CD4-positive, alpha-beta T cell treated with Interferon alpha-2 for 1 hour (primary cell): ENCODE results near the gene C19orf38.
"Not testable (repeated sequence)": the region's sequence is repeated elsewhere in the genome, so short reads cannot be mapped to it uniquely, and the experiment has no call there.

Source experiments
- DNase-seq, 2 donors: peaks; one replicate each; pipeline ENCODE4 v3.0.0-alpha.2; 2020 to 2022

Gene C19orf38

DNA sequence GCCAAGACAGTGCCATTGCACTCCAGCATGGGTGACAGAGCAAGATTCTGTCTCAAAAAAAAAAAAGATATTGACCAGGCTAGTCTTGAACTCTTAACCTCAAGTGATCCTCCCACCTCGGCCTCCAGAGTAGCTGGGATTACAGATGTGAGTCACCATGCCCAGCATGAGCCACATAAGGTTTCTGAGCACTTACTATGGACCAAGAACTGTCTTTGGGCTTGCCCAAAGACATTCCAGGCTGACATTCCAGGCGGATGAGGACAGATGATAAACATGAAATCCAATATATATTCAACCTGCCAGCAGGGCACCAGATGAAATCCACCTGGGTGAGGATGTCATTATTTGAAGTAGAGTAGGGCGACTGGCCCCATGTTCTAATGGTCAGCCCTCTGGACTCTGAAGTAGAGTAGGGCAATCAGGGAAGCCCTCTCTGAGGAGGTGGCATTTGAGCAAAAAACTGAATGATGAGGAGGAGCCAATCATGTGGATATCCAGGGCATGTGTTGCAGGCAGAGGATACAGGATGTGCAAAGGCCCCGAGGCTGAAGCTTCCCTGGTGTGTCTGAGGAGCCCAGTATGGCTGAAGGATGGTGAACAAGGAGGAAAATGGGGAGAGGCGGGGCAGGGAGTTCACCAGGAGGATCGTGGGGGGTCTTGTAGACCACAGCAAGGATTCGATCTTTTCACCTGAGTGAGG is 4.0 kb downstream of the C19orf38 start:
- no peak for DNase-seq

DNA sequence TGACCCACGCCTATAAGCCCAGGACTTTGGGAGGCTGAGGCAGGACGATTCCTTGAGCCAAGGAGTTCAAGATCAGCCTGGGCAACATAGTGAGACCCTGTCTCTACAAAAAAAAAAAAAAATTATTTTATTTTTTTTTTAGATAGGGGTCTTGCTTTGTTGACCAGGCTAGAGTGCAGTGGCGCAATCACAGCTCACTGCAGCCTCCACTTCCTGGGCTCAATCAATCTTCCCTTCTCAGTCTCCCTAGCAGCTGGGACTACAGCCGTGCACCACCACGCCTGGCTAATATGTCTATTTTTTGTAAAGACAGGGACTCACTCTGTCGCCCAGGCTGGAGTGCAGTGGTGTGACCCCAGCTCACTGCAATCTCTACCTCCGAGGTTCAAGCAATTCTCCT is 4.7 kb downstream of the C19orf38 start:
- DNase-seq: no peak

DNA sequence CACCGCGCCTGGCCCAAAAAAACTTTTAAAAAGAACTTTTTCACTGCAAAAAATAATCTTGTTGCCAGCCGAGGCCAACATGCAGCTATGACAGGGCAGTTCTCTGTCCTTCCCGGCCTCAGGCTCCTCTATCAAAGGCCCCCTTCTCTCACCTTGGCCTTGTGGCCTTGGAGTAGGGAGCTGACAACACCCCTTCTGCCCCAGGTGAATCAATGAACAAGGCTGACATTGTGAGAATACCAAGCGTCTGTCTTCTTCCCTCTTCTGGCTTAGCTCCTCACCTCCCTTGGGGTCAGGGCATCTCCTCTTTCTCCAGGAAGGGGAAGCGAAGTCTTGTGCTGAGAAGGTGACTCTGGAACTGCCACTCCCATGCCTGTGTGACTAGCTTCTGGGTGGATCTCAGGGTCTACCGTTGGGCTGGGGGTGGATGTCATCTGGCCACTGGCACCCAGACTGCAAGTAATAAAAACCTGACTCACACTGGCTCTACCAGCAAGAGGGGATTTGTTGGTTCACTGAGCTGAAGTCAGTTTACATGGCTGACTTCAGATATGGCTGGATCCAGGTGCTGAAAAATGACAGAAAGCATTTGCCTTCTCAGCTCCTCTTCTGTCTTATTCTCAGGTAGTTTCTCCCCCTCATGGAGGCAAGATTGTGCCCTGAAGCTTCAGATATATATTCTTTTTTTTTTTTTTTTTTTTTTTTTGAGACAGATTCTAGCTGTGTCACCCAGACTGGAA is 6.3 kb downstream of the C19orf38 start:
- no peak for DNase-seq

DNA sequence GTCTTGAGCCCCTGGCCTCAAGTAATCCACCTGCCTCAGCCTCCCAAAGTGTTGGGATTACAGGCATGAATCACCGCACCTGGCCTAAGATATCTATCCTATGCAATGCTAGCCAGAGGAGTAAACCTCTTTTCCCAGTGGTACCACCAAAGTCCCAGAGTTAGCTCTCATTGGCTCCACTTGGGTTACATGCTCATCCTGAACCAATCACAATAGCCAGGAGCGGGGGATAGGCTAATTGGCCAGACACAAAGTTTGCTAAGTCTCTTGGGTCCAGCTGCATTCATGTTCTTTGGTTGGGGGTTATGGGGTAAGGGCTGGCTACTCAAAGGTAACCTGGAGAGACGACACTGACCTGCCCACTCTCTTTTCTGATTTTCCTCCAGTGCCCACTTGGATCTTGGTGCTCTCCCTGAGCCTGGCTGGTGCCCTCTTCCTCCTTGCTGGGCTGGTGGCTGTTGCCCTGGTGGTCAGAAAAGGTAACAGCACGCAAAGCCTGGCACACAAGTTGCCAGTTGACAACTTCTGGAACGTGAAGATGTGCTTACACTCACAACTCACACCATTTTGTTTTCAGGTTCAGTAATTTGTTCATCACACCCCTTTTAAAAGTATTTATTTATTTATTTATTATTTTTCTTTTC is 7.8 kb downstream of the C19orf38 start:
- peak in 1 of 2 donors; percentile 45 for DNase-seq

DNA sequence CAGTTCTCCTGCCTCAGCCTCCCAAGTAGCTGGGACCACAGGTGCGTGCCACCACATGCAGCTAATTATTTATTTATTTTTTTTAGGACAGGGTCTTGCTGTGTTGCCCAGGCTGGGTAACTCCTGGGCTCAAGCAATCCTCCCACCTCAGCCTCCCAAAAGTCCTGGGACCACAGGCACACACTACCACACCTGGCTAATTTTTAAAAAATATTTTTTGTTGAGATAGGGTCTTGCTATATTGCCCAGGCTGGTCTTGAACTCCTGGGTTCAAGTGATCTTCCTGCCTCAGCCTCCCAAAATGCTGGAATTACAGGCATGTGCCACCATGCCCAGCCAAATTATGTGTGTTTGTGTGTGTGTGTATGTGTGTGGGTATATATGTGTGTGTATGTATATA is 8.7 kb downstream of the C19orf38 start:
- DNase-seq: not testable (repeated sequence)

DNA sequence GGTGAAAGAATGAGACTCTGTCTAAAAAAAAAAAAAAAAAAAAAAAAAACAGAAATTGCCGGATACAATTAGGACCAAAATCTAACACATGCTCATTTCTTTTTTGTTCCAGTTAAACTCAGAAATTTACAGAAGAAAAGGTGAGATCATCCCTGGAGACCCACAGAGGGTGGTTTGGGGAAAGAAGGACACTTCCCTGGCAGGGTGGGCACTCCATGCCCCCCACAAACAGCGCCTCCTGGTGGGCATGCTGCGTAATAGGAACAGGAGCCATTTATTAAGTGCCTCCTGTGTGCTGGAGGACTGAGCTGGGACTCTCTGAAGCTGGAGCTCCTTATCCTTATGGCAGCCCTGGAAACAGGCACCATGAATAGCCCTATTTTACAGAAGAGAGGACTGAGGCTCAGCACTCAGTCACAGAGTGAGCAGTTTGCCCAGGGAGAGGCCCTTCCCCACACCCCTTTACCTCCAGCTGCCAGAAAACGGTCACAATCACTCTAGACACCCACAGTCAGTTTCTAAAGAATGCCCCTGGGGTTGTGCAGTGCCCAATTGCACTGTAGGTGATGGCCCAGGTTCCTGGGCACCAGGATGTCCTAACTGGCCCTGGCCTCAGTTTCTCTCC is 10.1 kb downstream of the C19orf38 start:
- DNase-seq: peak in 1 of 2 donors; percentile 29

DNA sequence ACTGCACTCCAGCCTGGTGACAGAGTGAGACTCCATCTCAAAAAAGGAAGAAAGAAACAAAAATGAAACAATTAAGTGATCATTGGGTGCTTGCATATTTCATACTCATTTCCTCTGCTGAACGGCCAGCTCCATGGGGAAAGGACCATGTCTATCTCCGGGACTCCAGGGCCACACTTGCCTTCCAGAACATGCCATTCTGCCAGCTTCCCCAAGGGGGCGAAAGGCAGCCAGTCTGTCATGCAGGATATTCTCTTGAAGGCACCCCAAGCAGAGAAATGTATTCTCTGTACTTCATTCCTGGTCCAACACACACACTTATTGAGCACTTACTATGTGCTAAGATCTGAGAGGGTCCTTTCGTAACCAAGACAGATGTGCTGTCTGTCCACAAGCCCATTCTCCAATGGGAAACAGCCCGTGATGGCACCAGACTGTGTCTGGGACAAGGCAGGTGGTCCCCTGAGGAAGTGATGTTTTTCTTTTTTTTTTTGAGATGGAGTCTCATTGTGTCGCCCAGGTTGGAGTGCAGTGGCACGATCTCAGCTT is 13.0 kb downstream of the C19orf38 start:
- peak; percentile 43 to 58 for DNase-seq

DNA sequence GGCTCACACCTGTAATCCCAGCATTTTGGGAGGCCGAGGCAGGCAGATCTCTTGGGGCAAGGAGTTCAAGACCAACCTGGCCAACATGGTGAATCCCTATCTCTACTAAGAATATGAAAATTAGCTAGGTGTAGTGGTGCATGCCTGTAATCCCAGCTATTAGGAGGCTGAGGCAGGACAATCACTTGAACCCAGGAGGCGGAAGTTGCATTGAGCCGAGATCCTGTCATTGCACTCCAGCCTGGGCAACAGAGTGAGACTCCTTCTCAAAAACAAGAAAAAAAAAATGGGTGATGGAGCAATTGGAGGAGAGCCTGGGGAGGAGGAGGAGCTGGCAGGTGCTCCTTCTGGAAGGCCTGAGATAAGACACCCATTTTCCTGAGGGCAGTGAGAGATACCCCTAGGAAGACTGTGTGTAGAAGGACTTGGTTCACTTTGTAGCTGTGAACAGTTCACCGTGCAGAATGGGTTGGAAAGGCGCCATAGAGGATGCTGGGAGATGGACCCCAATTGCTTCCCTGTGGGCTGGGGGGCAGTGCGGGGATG is 14.4 kb downstream of the C19orf38 start:
- DNase-seq: no peak

DNA sequence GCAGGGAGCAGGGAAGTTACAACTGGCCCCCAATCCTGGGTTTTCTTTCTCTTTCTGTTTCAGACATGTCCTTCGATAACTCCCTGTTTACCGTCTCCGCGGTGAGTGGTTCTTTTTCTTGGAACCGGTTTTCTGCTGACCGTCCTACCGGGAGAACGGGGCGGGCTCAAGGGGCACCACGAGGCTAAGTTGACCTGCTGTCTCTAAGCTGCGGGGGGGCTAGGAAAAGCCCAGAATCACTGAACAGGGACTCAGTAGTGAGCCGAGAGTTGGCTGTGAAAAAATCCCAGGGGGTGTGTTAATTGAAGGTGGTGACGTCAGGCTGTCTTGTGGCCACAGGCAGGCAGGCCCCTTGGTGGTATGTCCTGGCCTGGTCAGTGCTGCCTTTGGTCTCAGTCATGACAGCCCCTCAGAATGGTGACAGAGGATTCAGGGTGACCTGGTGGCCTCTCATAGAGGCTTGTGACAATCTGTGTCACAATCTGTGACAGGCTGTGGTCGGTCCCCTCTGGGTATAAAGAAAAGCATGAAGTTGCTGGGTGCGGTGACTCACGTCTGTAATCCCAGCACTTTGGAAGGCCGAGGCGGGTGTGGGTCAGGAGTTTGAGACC is 15.0 kb downstream of the C19orf38 start:
- no peak for DNase-seq

DNA sequence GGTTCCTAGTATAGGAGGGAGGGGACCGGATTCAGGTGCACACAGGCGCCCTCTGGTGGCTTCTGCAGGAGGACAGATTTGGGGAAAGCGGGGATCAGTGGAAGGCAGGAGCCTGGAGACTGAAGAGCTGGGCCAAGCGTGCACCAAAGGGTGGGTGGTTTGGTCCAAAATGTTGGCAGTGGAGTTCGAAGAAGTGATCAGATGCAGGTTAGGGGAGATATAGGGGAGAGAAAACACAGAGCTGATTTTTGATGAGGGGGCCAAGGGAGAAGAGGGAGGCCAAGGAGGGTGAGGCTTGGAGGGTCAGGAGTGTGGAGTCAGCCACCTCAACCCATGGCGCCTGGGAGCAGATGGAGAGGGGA is 16.3 kb downstream of the C19orf38 start:
- peak; percentile 76 to 84 for DNase-seq

DNA sequence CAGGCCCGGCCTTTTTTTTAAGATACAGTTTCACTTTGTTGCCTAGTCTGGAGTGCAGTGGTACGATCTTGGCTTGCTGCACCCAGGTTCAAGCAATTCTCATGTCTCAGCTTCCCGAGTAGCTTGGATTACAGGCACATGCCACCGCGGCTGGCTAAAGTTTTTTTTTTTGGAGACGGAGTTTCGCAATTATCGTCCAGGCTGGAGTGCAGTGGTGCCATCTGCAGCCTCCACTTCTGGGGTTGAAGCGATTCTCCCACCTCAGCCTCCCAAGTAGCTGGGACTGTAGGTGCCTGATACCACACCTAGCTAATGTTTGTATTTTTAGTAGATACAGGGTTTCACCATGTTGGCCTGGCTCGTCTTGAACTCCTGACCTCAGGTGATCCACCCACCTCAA is 18.3 kb downstream of the C19orf38 start:
- no peak for DNase-seq

DNA sequence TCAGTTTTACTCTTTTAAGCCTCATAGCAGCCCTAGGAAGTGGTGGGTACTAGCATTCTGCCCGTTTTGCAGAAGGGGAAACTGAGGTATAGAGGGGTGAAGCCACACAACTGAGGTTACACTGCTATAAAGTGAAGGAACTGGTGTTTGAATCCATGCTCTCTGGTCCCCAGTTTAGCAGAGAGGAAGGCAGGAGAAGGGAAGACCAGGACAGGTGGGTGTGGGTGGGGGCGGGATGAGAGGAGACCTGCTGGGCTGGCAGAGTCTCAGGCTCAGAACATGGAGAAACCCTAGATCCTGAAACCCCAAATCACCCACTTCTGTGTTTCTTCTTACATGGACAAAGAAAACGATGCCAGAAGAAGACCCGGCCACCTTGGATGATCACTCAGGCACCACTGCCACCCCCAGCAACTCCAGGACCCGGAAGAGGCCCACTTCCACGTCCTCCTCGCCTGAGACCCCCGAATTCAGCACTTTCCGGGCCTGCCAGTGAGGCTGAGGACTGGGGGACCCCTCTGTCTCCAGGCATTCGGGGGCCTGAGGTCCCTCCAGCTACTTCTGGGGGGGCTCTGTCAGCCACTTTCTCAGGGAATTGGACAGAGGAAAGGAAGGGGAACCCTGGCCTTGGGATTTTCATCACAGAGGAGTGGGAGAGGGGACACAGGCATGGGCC is 20.8 kb downstream of the C19orf38 start:
- DNase-seq: no peak

DNA sequence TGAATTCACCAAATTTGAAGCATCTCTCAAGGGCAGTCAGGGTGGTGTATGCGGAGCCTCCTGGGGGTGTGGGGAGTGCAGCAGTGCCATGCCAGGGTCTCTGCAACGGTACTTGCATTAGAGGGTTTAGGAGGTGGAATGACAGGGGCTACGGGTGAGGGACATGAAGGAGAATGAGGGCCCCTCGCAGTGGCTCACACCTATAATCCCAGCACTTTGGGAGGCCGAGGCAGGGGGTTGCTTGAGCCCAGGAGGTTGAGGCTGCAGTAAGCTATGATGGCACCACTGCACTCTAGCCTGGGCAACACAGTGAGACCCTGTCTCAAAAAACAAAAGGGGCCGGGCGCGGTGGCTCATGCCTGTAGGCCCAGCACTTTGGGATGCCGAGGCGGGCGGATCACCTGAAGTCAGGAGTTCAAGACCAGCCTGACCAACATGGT is 21.7 kb downstream of the C19orf38 start:
- not testable (repeated sequence) for DNase-seq

DNA sequence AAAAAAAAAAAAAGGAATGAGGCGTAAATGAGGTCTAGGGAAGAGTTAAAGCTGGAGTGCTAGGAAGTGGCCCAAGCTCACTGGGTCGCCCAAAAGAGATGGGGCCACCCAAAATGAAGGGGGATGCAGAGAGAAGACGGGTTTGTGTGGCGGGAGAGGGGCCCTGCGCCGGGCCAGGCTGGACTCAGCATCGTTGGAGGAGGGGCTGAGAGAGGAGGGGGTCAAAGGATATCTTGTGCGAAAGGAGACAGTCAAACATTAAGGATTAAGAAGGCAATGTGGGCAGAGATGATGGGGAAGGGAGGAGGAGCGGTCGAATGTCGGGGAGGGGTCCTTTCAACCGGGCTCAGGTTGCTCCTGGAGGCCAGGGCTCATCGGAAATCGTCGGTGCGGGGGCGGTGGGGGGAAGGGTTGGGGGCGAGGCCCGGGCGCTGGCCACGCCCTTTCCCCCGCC is 22.3 kb downstream of the C19orf38 start:
- DNase-seq: no peak

DNA sequence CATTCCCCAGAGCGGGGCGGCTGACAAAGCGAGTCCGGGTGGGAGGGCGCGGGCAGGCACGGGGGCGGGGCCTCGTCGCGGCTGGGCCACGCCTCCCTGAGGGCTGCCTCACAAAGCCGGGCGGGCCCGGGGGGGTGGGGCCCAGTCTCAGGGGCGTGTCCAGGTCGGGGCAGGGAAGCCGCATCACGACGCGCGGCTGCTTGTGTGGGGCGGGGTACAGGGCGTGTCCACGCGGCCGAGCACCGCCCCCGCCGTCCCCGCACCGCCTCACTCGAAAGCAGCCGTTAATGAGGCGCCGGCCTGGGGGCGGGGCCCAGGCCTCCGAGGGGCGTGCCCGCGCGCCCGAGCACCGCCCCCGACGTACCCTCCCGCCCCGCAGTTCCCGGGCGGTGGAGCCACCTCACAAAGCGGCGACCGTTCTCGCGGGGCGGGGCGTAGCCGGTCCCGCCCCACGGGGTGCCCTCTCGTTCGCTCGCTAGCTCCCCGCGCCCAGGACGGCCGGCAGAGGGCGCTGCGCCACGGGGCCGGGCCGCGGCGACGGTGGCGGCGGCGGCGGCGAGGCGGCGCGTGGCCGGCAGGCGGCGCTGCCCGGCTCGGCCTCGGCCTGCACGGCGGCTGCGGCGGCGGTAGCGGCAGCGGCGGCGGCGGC is 22.9 kb downstream of the C19orf38 start, which contains the start of gene CARM1:
Gene CARM1, plus strand, starts transcription at position 599 of the 649 bp plus-strand sequence. CDS start 150 bp downstream, outside the sequence.
- DNase-seq: peak; percentile 99

DNA sequence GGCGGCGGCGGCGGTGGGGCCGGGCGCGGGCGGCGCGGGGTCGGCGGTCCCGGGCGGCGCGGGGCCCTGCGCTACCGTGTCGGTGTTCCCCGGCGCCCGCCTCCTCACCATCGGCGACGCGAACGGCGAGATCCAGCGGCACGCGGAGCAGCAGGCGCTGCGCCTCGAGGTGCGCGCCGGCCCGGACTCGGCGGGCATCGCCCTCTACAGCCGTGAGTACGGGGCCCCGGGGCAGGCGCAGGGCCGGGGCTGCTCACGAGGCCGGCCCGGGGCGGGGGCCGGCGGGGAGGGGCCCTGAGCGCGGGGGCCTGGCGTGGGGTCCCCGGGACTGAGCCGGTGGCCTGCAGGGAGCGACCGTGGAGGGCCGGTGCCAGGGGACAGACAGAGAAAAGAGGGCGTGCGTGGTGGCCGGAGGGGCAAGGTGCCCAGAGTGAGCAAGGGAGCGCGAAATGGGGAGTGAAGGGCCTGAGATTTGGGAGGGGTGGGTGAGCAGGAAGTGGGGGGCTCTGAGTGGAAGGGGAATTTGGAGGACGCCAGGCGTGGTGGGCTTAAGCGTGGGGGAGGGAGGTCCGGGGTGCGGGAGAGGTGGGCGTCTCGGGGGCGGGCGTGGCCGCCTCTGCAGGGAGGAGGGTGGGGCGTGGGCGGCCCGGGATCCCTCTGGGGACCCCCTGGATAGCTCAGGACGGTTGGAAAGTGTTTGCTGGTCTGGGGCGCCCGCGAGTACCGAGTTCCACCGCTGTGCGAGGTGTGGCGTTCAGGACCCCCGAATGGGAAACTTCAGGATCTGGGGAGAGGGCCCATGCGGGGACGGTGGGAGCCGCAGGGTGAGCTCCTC is 23.7 kb downstream of the C19orf38 start:
- no peak for DNase-seq

DNA sequence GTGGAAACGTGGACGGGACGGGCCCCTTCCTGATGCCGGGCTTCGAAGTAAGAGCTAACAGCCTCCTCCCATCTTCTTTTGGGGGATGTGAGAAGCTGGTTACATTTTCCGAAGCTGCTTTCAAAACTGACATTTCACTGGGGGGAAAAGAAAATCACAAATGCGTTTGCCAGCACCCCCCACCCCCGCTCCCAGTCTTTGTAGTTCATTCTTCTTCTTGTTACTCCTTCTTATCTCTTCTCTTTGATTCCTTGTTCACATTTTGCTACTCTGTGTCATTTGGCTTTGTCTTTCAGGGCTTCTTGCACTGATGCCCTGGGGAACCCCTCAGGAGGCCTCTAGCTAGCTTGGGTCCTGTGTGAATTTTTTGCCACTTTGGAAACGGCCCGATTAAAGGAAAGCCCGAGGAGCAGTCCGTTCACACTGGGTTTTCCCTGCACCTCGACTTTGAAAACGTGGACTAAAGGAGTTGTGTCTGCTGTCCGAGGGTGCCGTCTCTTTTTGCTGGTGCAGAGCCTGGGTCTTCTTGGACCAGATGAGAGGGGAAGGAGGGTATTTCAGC is 24.4 kb downstream of the C19orf38 start:
- DNase-seq: no peak

DNA sequence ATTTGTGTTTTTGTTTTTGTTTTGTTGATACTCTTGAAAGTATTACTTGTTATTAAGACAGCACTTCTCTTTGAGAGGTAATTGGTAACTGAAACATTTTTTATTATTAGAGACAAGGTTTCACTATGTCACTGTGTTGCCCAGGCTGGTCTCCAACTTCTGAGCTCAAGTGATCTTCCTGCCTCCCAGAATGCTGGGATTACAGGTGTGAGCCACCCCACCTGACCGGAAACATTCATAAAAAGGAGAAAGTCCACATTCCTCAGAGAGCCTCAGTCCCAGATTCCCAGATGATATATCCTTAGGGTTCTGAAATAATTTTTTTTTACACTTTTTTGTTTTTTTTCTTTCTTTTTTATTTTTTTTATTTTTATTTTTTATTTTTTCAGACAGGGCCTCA is 25.8 kb downstream of the C19orf38 start:
- no peak for DNase-seq

DNA sequence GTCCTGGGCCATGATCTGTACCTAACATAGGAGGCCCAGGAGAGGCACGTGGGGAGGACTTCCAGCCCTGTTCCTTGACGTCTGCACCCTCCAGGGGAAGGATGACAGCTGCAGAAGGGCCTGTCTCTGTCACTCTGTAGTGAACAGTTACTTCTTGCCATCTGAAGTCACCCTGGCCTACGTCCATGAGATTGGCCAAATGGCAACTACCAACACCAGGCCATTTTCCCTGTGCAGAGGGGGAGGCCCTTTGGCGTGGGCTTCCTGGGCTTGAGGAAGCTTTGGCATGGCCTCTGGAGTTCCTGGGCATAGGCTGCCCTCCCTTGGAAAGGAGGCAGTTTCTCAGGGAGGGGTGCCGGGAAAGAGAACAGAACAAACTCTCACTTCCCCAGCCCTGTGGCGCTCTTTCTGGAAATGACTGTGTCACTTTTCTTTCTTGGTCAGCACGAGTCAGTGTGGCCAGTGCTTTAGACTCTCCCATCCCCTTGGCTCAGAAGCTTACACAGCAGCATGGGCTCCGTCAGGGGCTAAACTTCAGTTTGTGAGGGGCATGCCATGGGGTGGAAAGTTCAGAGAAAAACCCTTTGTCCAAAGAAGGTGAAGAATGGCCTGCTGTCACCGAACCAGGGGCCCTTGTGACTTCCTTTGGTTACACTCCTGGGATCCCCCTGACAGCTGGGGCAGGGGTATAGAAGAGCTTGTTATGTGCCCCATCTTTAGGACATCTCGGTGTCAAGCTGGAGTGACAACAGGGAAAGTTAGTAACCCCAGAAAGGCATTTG is 28.4 kb downstream of the C19orf38 start:
- DNase-seq: peak; percentile 19 to 41
